Kidney epithelial cell (primary cell): ENCODE measurements around the gene CHD8. TPM values are rescaled to one million over a fixed set of nuclear protein-coding genes. Genes with fewer than 3 reads are reported as not detected.

Experiments used
- DNase-seq: peaks from one replicate; pipeline ENCODE4 v3.0.0-alpha.2; 2010; ENCODE audit warnings: low read depth
- H3K27me3 ChIP-seq: 2 replicates; pipeline ENCODE4 v1.6.0; 2011; ENCODE audit warnings: low read length; ENCODE audit not compliant: control insufficient read depth, insufficient read depth
- H3K36me3 ChIP-seq: 2 replicates; pipeline ENCODE4 v1.5.1; 2011; ENCODE audit warnings: low read length; ENCODE audit not compliant: control insufficient read depth, insufficient read depth
- H3K4me3 ChIP-seq: 2 replicates; pipeline ENCODE4 v1.5.1; 2011; ENCODE audit warnings: low read depth, mild to moderate bottlenecking, control low read depth, low read length
- total RNA-seq: library from RNA; depleted of rRNA; stranded (reverse); fragments of >200 nt; gene quantifications from 2 replicates; pipeline ENCODE4 v1.2.3, GENCODE V29; 2015
- TF ChIP-seq, protein P1 (sequence below): IDR thresholded peaks from 2 replicates; pipeline ENCODE4 v1.5.1; 2011; ENCODE audit warnings: mild to moderate bottlenecking, moderate library complexity, low read length, control low read depth, inconsistent platforms; ENCODE audit not compliant: insufficient read depth, poor library complexity, severe bottlenecking

CHD8 gene
- total RNA-seq, 1 donor from 2014 or later: 60.6 TPM

DNA sequence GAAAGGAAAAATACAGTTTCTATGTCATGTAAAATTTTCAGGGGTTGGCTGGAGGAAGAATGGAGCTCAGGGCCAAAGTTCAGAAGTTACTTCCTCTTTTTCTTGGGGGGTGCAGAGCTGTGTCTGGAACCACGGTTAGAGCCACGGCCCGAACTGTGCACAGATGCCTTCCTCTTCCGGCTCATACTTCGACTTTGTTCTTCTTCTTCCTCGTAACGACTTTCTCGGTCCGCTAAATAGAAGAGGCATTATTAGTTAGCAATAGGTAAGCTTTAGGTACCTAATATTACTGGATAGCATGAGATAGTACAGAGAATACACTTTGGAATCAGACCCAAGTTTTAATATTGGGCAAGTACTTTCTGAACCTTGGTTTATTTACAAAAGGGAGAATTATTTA lies 103.3 kb downstream of the CHD8 start:
- H3K27me3 ChIP-seq: no peaks in the 10 kb centered on the region
- no peak for DNase-seq
- TF ChIP-seq, protein P1, sequence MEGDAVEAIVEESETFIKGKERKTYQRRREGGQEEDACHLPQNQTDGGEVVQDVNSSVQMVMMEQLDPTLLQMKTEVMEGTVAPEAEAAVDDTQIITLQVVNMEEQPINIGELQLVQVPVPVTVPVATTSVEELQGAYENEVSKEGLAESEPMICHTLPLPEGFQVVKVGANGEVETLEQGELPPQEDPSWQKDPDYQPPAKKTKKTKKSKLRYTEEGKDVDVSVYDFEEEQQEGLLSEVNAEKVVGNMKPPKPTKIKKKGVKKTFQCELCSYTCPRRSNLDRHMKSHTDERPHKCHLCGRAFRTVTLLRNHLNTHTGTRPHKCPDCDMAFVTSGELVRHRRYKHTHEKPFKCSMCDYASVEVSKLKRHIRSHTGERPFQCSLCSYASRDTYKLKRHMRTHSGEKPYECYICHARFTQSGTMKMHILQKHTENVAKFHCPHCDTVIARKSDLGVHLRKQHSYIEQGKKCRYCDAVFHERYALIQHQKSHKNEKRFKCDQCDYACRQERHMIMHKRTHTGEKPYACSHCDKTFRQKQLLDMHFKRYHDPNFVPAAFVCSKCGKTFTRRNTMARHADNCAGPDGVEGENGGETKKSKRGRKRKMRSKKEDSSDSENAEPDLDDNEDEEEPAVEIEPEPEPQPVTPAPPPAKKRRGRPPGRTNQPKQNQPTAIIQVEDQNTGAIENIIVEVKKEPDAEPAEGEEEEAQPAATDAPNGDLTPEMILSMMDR: no peak
- no peaks in the 10 kb centered on the region for H3K36me3 ChIP-seq
- H3K4me3 ChIP-seq: no peak overlapping the region

DNA sequence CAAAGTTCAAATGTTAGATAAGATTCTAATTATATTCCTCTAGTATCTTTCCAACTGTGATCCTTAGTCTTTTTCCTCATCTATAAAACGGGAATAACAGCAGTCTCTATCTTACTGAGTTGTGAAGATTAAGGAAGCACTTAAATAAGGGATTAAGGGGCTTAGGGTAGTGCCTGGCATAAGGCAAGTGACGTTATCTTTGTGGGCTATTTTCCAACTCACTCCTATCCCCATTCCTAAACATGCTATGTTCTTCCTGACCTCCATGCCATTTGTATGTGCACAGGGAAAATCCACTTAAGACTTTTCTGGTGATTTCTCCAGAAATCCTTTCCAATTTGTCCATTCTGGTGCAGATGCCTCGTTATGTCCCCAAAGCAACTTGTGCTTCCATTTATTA lies 105.4 kb downstream of the CHD8 start:
- H3K4me3 ChIP-seq: no peak overlapping the region
- no peaks in the 10 kb centered on the region for H3K27me3 ChIP-seq
- TF ChIP-seq, protein P1: no peak
- no peak for DNase-seq
- H3K36me3 ChIP-seq: no peaks in the 10 kb centered on the region

DNA sequence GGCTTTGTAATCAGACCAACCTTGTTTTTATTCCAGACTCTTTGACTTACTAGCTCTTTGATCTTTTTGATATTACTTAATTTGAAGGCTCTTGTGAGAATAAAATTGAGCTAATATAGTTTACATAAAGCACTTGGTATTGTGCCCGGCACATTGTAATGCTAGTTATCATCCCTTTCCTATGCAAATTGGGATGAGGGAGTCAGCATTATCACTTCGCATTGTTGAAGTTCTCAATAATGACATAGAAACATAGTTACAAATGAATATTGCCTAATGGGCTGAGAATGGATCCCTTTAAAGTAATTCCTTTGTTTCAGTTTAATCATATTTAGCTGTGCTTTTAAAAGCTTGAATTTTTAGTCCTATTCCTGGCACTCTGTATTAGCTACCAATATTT lies 108.7 kb downstream of the CHD8 start:
- H3K27me3 ChIP-seq: no peaks in the 10 kb centered on the region
- no peak for DNase-seq
- TF ChIP-seq, protein P1: no peak
- no peaks in the 10 kb centered on the region for H3K36me3 ChIP-seq
- H3K4me3 ChIP-seq: no peak overlapping the region

DNA sequence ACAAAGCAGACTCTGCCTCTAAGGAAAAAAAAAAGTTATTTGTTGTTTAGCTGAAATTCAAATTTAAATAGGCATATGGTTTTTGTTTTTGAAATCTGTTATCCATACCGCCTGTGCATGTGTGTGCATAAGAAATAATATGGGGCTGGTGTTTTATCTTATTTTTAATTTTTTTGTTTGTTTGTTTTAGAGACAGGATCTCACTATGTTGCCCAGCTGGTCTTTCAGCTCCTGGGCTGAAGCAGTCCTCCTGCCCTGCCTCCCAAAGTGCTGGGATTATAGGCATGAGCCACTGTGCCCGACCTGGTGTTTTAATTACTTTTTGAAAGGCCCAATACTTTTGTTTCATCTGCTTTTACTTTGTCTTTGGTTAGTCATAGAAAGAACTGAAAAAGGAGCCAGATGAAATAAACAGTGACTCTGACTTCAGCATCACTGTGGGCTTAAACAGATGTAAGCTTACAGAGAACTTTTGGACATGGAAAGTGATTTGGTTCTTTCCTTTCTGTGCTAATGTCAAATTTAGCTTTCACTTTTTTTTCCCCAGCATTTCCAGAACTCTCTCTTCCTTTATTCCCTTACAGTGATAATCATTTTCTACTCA lies 109.3 kb downstream of the CHD8 start:
- DNase-seq: no peak
- TF ChIP-seq, protein P1: no peak

DNA sequence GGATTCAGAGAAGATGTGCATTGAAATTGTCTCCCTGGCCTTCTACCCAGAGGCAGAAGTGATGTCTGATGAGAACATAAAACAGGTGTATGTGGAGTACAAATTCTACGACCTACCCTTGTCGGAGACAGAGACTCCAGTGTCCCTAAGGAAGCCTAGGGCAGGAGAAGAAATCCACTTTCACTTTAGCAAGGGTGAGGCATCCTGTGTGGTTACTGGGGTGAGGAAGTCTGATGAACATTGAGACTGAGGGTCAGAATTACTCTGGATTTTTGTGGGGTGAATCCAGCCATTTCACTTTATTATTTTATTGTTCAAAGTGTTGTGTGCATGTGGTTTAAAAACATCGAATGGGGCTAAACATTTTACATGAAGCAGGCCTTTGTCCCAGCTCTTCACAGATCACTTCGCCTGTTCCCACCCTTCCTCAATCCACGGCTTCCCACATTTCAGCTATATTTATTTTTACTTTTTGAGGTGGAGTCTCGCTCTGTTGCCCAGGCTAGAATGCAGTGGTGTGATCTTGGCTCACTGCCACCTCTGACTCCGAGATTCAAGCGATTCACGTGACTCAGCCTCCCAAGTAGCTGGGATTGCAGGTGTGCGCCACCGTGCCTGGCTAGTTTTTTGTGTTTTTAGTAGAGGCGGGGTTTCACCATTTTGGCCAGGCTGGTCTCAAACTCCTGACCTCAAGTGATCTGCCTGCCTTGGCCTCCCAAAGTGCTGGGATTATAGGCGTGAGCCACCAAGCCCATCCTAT lies 112.7 kb downstream of the CHD8 start:
- H3K27me3 ChIP-seq: no peaks in the 10 kb centered on the region
- no peak for DNase-seq
- H3K4me3 ChIP-seq: no peak overlapping the region
- TF ChIP-seq, protein P1: no peak
- H3K36me3 ChIP-seq: no peaks in the 10 kb centered on the region

More for the DNA sequence above, 109.3 kb downstream of the CHD8 start:
- no peak overlapping the region for H3K4me3 ChIP-seq
- H3K36me3 ChIP-seq: no peaks in the 10 kb centered on the region
- no peaks in the 10 kb centered on the region for H3K27me3 ChIP-seq

Other genes with a start within 250 kb of the CHD8 start
- gene HNRNPC, start 186.7 kb downstream of the CHD8 start, total RNA-seq: 723 and 773 TPM in 2 replicates
- not detected in 2 replicates for gene RPGRIP1, start 176.0 kb downstream of the CHD8 start, total RNA-seq
- 74.8 and 77.8 TPM in 2 replicates for gene SUPT16H, start 72.1 kb downstream of the CHD8 start, total RNA-seq
- gene RAB2B, start 20.8 kb upstream of the CHD8 start, total RNA-seq: 27.5 and 29.5 TPM in 2 replicates
- gene TOX4, start 21.1 kb upstream of the CHD8 start, total RNA-seq: 67.4 and 84.5 TPM in 2 replicates
- gene METTL3, start 55.2 kb upstream of the CHD8 start, total RNA-seq: 37.7 and 40.4 TPM in 2 replicates
- gene SALL2, start 70.2 kb upstream of the CHD8 start, total RNA-seq: 14.2 and 17.1 TPM in 2 replicates
- not detected in 2 replicates for gene OR10G3, start 124.0 kb upstream of the CHD8 start, total RNA-seq
- gene OR10G2, start 178.8 kb upstream of the CHD8 start, total RNA-seq: not detected in 2 replicates
- gene OR4E2, start 197.7 kb upstream of the CHD8 start, total RNA-seq: not detected in 2 replicates
- not detected in 2 replicates for gene OR4E1, start 217.7 kb upstream of the CHD8 start, total RNA-seq